SK-N-SH (cell line): ENCODE results near the gene SLC25A18. TPM values are rescaled to one million over a fixed set of nuclear protein-coding genes. Genes with fewer than 3 reads are reported as not detected.

ENCODE experiments used
- CTCF ChIA-PET: fragments of 300-600, 350-600 bp; formaldehyde crosslinking; extraction: SDS; loops from one replicate; lab custom pipeline; 2021; lab: Yijun Ruan, JAX
- POLR2A ChIA-PET: fragments of 350-600 bp; sonication (Branson Sonifier 250); formaldehyde crosslinking; extraction: SDS; loops from one replicate; lab custom pipeline; 2020; ENCODE audit warnings: antibody characterized with exemption, inconsistent platforms; lab: Yijun Ruan, JAX
- DNase-seq: peaks from one replicate; pipeline ENCODE4 v3.0.0; 2012
- H2AFZ ChIP-seq: fragments of 200-600 bp; sonication (generic); 2 replicates; pipeline ENCODE4 v1.8.1; 2016; ENCODE audit warnings: antibody characterized with exemption, mild to moderate bottlenecking, low read depth
- H3F3A ChIP-seq: fragments of 200-600 bp; sonication (generic); replicated peaks from 2 replicates; pipeline ENCODE3; 2016; ENCODE audit warnings: antibody characterized with exemption, mild to moderate bottlenecking; ENCODE audit not compliant: insufficient read depth
- H3K27ac ChIP-seq, 2 experiments: fragments of 200-500 bp in 1 of 2; fragments of 200-600 bp in 1 of 2; sonication (Bioruptor generic) in 1 of 2; sonication (generic), shearing (Covaris generic) in 1 of 2; 2 replicates each; pipeline versions ENCODE4 v1.5.1 to v1.6.1; 2014 to 2016; ENCODE audit warnings: low read depth in 2 of 2, inconsistent platforms in 1 of 2, low read length in 1 of 2, mild to moderate bottlenecking in 1 of 2, mixed read lengths in 1 of 2
- H3K27me3 ChIP-seq: fragments of 200-600 bp; sonication (generic), shearing (Covaris generic); 2 replicates; pipeline ENCODE4 v1.6.1; 2016; ENCODE audit warnings: mixed run types; ENCODE audit not compliant: insufficient read depth
- H3K36me3 ChIP-seq, 2 experiments: fragments of 200-500 bp in 1 of 2; fragments of 200-600 bp in 1 of 2; sonication (Bioruptor generic) in 1 of 2; sonication (generic) in 1 of 2; replicated peaks in 1 of 2; 2 replicates each; pipeline versions ENCODE3 to v1.5.1; 2014 to 2016; ENCODE audit warnings: low read length in 1 of 2, mild to moderate bottlenecking in 1 of 2; ENCODE audit not compliant: insufficient read depth in 2 of 2, control insufficient read depth in 1 of 2
- H3K4me1 ChIP-seq, 2 experiments: fragments of 200-500 bp in 1 of 2; fragments of 200-600 bp in 1 of 2; sonication (Bioruptor generic) in 1 of 2; sonication (generic), shearing (Covaris generic) in 1 of 2; 2 replicates each; pipeline versions ENCODE4 v1.5.1 to v1.6.1; 2014 to 2016; ENCODE audit warnings: low read depth in 1 of 2, low read length in 1 of 2, mixed run types in 1 of 2; ENCODE audit not compliant: insufficient read depth in 2 of 2, control insufficient read depth in 1 of 2
- H3K4me2 ChIP-seq: fragments of 200-600 bp; sonication (generic), shearing (Covaris generic); 2 replicates; pipeline ENCODE4 v1.6.1; 2017; ENCODE audit warnings: mixed run types
- H3K4me3 ChIP-seq, 2 experiments: fragments of 200-500 bp in 1 of 2; fragments of 200-600 bp in 1 of 2; sonication (Bioruptor generic) in 1 of 2; sonication (generic), shearing (Covaris generic) in 1 of 2; 2 replicates each; pipeline versions ENCODE4 v1.5.1 to v1.8.1; 2014 to 2016; ENCODE audit warnings: low read depth in 2 of 2, inconsistent platforms in 1 of 2, low read length in 1 of 2, mild to moderate bottlenecking in 1 of 2, mixed read lengths in 1 of 2, moderate library complexity in 1 of 2
- H3K79me2 ChIP-seq: fragments of 200-600 bp; sonication (generic); 2 replicates; pipeline ENCODE4 v1.8.1; 2017; ENCODE audit warnings: mild to moderate bottlenecking; ENCODE audit not compliant: insufficient read depth
- H3K9ac ChIP-seq: fragments of 200-600 bp; sonication (generic); 2 replicates; pipeline ENCODE4 v1.6.1; 2017; ENCODE audit warnings: mixed run types
- H3K9me2 ChIP-seq: fragments of 200-600 bp; sonication (generic); 2 replicates; pipeline ENCODE4 v1.6.1; 2017; ENCODE audit warnings: mixed run types
- H3K9me3 ChIP-seq: fragments of 200-600 bp; sonication (generic); 2 replicates; pipeline ENCODE4 v1.6.1; 2017; ENCODE audit warnings: mixed run types, mild to moderate bottlenecking, moderate library complexity
- H4K20me1 ChIP-seq: fragments of 200-600 bp; sonication (generic); 2 replicates; pipeline ENCODE4 v1.6.1; 2017; ENCODE audit warnings: mild to moderate bottlenecking, mixed run types; ENCODE audit not compliant: insufficient read depth
- ELF1 ChIP-seq: IDR thresholded peaks from 2 replicates; pipeline ENCODE4 v1.4.0; 2012
- EP300 ChIP-seq, 2 experiments: IDR thresholded peaks; 2 replicates each; pipeline versions ENCODE4 v1.4.0 to v1.6.1; 2012; ENCODE audit warnings: borderline replicate concordance in 1 of 2, low read depth in 1 of 2, low read length in 1 of 2
- EZH2phosphoT487 ChIP-seq: fragments of 200-600 bp; sonication (generic); IDR thresholded peaks from 2 replicates; pipeline ENCODE4 v1.6.1; 2017; ENCODE audit warnings: low read depth, mixed run types, mild to moderate bottlenecking, antibody characterized with exemption, moderate library complexity, borderline replicate concordance
- FOSL2 ChIP-seq: IDR thresholded peaks from 2 replicates; pipeline ENCODE4 v1.4.0; 2012; ENCODE audit warnings: low read depth, mild to moderate bottlenecking, moderate library complexity, borderline replicate concordance
- FOXM1 ChIP-seq: IDR thresholded peaks from 2 replicates; pipeline ENCODE4 v1.4.0; 2012; ENCODE audit warnings: low read depth, mild to moderate bottlenecking
- GATA2 ChIP-seq: sonication (generic); formaldehyde crosslinking; IDR thresholded peaks from 2 replicates; pipeline ENCODE4 v1.5.0; 2020; ENCODE audit warnings: mild to moderate bottlenecking, missing genetic modification reagents
- IRF3 ChIP-seq: fragments of 150-350 bp; IDR thresholded peaks from 2 replicates; pipeline ENCODE4 v1.6.1; 2016; ENCODE audit warnings: mild to moderate bottlenecking, low read depth, low read length
- MXI1 ChIP-seq: IDR thresholded peaks from 2 replicates; pipeline ENCODE4 v1.6.1; 2012; ENCODE audit warnings: mild to moderate bottlenecking, low read depth, low read length, improper control_type of control experiment
- NRF1 ChIP-seq: IDR thresholded peaks from 2 replicates; pipeline ENCODE4 v1.6.1; 2012; ENCODE audit warnings: low read depth, mild to moderate bottlenecking, low read length
- RAD21 ChIP-seq: IDR thresholded peaks from 2 replicates; pipeline ENCODE4 v1.6.1; 2012; ENCODE audit warnings: mild to moderate bottlenecking, low read length
- RCOR1 ChIP-seq: fragments of 150-350 bp; IDR thresholded peaks from 2 replicates; pipeline ENCODE4 v1.6.1; 2017; ENCODE audit warnings: antibody characterized with exemption, low read length
- SIN3A ChIP-seq: IDR thresholded peaks from 2 replicates; pipeline ENCODE4 v1.6.1; 2012; ENCODE audit warnings: low read depth, mild to moderate bottlenecking, low read length, moderate library complexity, borderline replicate concordance
- TEAD4 ChIP-seq: IDR thresholded peaks from 2 replicates; pipeline ENCODE4 v1.4.0; 2012; ENCODE audit warnings: mild to moderate bottlenecking, borderline replicate concordance; ENCODE audit not compliant: insufficient read depth
- USF2 ChIP-seq: fragments of 150-350 bp; IDR thresholded peaks from 2 replicates; pipeline ENCODE4 v1.6.1; 2017; ENCODE audit warnings: antibody characterized with exemption, low read length, low read depth, borderline replicate concordance
- YY1 ChIP-seq: IDR thresholded peaks from 2 replicates; pipeline ENCODE4 v1.4.0; 2012; ENCODE audit warnings: low read depth, mild to moderate bottlenecking
- WGBS: methylation state at CpG from one replicate; pipeline ENCODE4 v1.1.6; 2017; ENCODE audit warnings: low lambda C conversion rate; 5-methylcytosine and 5-hydroxymethylcytosine counted together
- polyA plus RNA-seq, 3 experiments: library from polyadenylated mRNA; depleted of rRNA; stranded (reverse); fragments of >200 nt; gene quantifications; 2 replicates each; pipeline ENCODE4 v1.2.3, GENCODE V29; 2012
- TF ChIP-seq, protein P1 (sequence below): fragments of 200-600 bp; sonication (generic); IDR thresholded peaks from 2 replicates; pipeline ENCODE4 v1.6.1; 2017; ENCODE audit warnings: antibody characterized with exemption, mild to moderate bottlenecking, moderate library complexity
- TF ChIP-seq, protein P2 (sequence below): IDR thresholded peaks from 2 replicates; pipeline ENCODE4 v1.4.0; 2012; ENCODE audit warnings: low read depth
- TF ChIP-seq, protein P3 (sequence below): IDR thresholded peaks from 2 replicates; pipeline ENCODE4 v1.6.1; 2012; ENCODE audit warnings: mild to moderate bottlenecking, low read depth, low read length, moderate library complexity

SLC25A18 gene
- polyA plus RNA-seq, 1 of the 3 experiments (the other 2 are of a cell fraction): 0.02 TPM

- no peak for DNase-seq
- no peaks in the 10 kb centered on the region for H3K9me2 ChIP-seq
- H4K20me1 ChIP-seq: no peaks in the 10 kb centered on the region
- H3K9ac ChIP-seq: no peak overlapping the region
- peaks cover 41 to 54% of the 10 kb centered on the region in 2 experiments for H3K36me3 ChIP-seq
- H3K4me2 ChIP-seq: no peak overlapping the region
- peaks cover 57% of the 10 kb centered on the region for H3K79me2 ChIP-seq
- H3K9me3 ChIP-seq: no peaks in the 10 kb centered on the region
- TF ChIP-seq TEAD4: no peak
- no peaks in the 10 kb centered on the region for H3F3A ChIP-seq
- H3K4me3 ChIP-seq: no peak overlapping the region
- H2AFZ ChIP-seq: no peak overlapping the region
- ChIA-PET POLR2A (no interaction called here), CTCF (interaction anchor here (1.7 kb wide), 1 partner anchor 55 kb away, joined by 3 read pairs; no protein-coding TSS in a partner anchor)
- H3K4me1 ChIP-seq: no peaks in the 10 kb centered on the region
- H3K27ac ChIP-seq: no peak overlapping the region
- WGBS: 88% methylated on average over 7 of the region's 7 CpGs
- H3K27me3 ChIP-seq: no peaks in the 10 kb centered on the region
Measured at GRCh38 chr22:17613280-17613679, 50.0 kb downstream of the SLC25A18 start.

- Histone ChIP-seq H3K4me1 (peaks cover 0 to 13% of the 10 kb centered on the region in 2 experiments; a peak in 1 of 4 replicates), H4K20me1 (peaks cover 24% of the 10 kb centered on the region), H3K9ac (peak overlapping the region; percentile 98), H3K79me2 (peaks cover 74% of the 10 kb centered on the region), H3K27ac (peak overlapping the region; percentile 66 to 89; a peak in 2 of 4 replicates), H3K36me3 (peaks cover 2 to 16% of the 10 kb centered on the region in 2 experiments), H3K4me2 (peak overlapping the region; percentile 91), H3K9me2 (no peaks in the 10 kb centered on the region), H3K9me3 (no peaks in the 10 kb centered on the region), H2AFZ (peak overlapping the region; percentile 75; the same call in 1 of the 2 replicates), H3F3A (peaks cover 19% of the 10 kb centered on the region), H3K27me3 (no peaks in the 10 kb centered on the region), H3K4me3 (peak overlapping the region; percentile 73 to 98)
- 7% methylated on average over 20 of the region's 24 CpGs for WGBS
- no peak for DNase-seq
- CTCF ChIA-PET: interaction anchor here (0.7 kb wide), 1 partner anchor 63 kb away, joined by 3 read pairs; no protein-coding TSS in a partner anchor
- POLR2A ChIA-PET: no interaction called here
- TF ChIP-seq GATA2 (CRISPR knock-in tag) (no peak), FOSL2 (no peak), YY1 (no peak), FOXM1 (no peak), TEAD4 (no peak), EP300 (IDR thresholded peaks at IDR 0.05; ENCODE audit: borderline replicate concordance in 1 of 2, low read depth in 1 of 2, low read length in 1 of 2) (no peak), NRF1 (no peak), USF2 (no peak), IRF3 (no peak), ELF1 (no peak), EZH2phosphoT487 (no peak), RCOR1 (no peak), SIN3A (no peak), MXI1 (no peak), RAD21 (no peak)
- TF ChIP-seq, protein P1, sequence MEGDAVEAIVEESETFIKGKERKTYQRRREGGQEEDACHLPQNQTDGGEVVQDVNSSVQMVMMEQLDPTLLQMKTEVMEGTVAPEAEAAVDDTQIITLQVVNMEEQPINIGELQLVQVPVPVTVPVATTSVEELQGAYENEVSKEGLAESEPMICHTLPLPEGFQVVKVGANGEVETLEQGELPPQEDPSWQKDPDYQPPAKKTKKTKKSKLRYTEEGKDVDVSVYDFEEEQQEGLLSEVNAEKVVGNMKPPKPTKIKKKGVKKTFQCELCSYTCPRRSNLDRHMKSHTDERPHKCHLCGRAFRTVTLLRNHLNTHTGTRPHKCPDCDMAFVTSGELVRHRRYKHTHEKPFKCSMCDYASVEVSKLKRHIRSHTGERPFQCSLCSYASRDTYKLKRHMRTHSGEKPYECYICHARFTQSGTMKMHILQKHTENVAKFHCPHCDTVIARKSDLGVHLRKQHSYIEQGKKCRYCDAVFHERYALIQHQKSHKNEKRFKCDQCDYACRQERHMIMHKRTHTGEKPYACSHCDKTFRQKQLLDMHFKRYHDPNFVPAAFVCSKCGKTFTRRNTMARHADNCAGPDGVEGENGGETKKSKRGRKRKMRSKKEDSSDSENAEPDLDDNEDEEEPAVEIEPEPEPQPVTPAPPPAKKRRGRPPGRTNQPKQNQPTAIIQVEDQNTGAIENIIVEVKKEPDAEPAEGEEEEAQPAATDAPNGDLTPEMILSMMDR: no peak
- TF ChIP-seq, protein P2, sequence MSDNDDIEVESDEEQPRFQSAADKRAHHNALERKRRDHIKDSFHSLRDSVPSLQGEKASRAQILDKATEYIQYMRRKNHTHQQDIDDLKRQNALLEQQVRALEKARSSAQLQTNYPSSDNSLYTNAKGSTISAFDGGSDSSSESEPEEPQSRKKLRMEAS: no peak
- TF ChIP-seq, protein P3, sequence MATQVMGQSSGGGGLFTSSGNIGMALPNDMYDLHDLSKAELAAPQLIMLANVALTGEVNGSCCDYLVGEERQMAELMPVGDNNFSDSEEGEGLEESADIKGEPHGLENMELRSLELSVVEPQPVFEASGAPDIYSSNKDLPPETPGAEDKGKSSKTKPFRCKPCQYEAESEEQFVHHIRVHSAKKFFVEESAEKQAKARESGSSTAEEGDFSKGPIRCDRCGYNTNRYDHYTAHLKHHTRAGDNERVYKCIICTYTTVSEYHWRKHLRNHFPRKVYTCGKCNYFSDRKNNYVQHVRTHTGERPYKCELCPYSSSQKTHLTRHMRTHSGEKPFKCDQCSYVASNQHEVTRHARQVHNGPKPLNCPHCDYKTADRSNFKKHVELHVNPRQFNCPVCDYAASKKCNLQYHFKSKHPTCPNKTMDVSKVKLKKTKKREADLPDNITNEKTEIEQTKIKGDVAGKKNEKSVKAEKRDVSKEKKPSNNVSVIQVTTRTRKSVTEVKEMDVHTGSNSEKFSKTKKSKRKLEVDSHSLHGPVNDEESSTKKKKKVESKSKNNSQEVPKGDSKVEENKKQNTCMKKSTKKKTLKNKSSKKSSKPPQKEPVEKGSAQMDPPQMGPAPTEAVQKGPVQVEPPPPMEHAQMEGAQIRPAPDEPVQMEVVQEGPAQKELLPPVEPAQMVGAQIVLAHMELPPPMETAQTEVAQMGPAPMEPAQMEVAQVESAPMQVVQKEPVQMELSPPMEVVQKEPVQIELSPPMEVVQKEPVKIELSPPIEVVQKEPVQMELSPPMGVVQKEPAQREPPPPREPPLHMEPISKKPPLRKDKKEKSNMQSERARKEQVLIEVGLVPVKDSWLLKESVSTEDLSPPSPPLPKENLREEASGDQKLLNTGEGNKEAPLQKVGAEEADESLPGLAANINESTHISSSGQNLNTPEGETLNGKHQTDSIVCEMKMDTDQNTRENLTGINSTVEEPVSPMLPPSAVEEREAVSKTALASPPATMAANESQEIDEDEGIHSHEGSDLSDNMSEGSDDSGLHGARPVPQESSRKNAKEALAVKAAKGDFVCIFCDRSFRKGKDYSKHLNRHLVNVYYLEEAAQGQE: no peak
Measured at GRCh38 chr22:17627961-17628405, 64.7 kb downstream of the SLC25A18 start.
